HepG2 (cell line): ENCODE results near the gene BAZ1A. TPM values are rescaled to one million over a fixed set of nuclear protein-coding genes. Genes with fewer than 3 reads are reported as not detected.

Source experiments
- BRD4 ChIP-seq: sonication (generic); formaldehyde crosslinking; IDR thresholded peaks from 2 replicates; pipeline ENCODE4 v1.4.0; 2020; ENCODE audit warnings: missing genetic modification reagents
- ERF ChIP-seq: IDR thresholded peaks from 2 replicates; pipeline ENCODE4 v1.6.1; 2018; ENCODE audit warnings: missing biosample characterization, missing genetic modification reagents
- MAZ ChIP-seq, 2 experiments: sonication (generic) in 1 of 2; formaldehyde crosslinking in 1 of 2; IDR thresholded peaks; 2 replicates each; pipeline versions ENCODE4 v1.5.0 to v1.6.1; 2012 to 2020; ENCODE audit warnings: low read depth in 2 of 2, mild to moderate bottlenecking in 2 of 2, borderline replicate concordance in 1 of 2, improper control_type of control experiment in 1 of 2, low read length in 1 of 2, missing genetic modification reagents in 1 of 2, moderate library complexity in 1 of 2
- MNT ChIP-seq: fragments of 450-650 bp; IDR thresholded peaks from 2 replicates; pipeline ENCODE4 v1.6.1; 2016
- PRDM10 ChIP-seq: sonication (generic); formaldehyde crosslinking; IDR thresholded peaks from 2 replicates; pipeline ENCODE4 v1.4.0; 2020; ENCODE audit warnings: low read depth, missing genetic modification reagents
- RFXANK ChIP-seq: IDR thresholded peaks from 2 replicates; pipeline ENCODE4 v1.6.1; 2016
- SMARCC2 ChIP-seq: fragments of 450-650 bp; IDR thresholded peaks from 2 replicates; pipeline ENCODE4 v1.6.1; 2017; ENCODE audit warnings: antibody characterized with exemption, mild to moderate bottlenecking
- SRY ChIP-seq: sonication (generic); formaldehyde crosslinking; IDR thresholded peaks from 2 replicates; pipeline ENCODE4 v1.8.0; 2022; ENCODE audit warnings: mild to moderate bottlenecking, missing genetic modification reagents
- ZBTB25 ChIP-seq: IDR thresholded peaks from 2 replicates; pipeline ENCODE4 v1.6.1; 2018; ENCODE audit warnings: missing genetic modification reagents
- ZFP91 ChIP-seq: sonication (generic); formaldehyde crosslinking; IDR thresholded peaks from 2 replicates; pipeline ENCODE4 v1.9.0; 2022; ENCODE audit warnings: missing genetic modification reagents, mild to moderate bottlenecking, borderline replicate concordance
- ZNF20 ChIP-seq: sonication (generic); formaldehyde crosslinking; IDR thresholded peaks from 2 replicates; pipeline ENCODE4 v1.4.0; 2020; ENCODE audit warnings: mild to moderate bottlenecking, moderate library complexity, missing genetic modification reagents
- ZNF782 ChIP-seq: sonication (generic); formaldehyde crosslinking; IDR thresholded peaks from 2 replicates; pipeline ENCODE4 v1.4.0; 2020; ENCODE audit warnings: missing genetic modification reagents, mild to moderate bottlenecking, borderline replicate concordance
- ZSCAN12 ChIP-seq: sonication (generic); formaldehyde crosslinking; IDR thresholded peaks from 2 replicates; pipeline ENCODE4 v1.9.0; 2021; ENCODE audit warnings: mild to moderate bottlenecking, missing genetic modification reagents
- polyA plus RNA-seq, 8 experiments: library from polyadenylated mRNA; depleted of rRNA in 3 of 8; stranded (reverse) in 7 of 8; unstranded in 1 of 8; fragments of >200 nt; fragmentation: Illumina TruSeq in 4 of 8; extraction: Trizol in 4 of 8; gene quantifications; 2 replicates each; pipeline versions ENCODE4 v1.2.1 to v1.2.3, GENCODE V29; 2011 to 2016; ENCODE audit warnings: low read depth in 4 of 8, missing spikeins in 1 of 8, mixed read lengths in 1 of 8; ENCODE audit not compliant: insufficient read depth in 1 of 8
- total RNA-seq, 5 experiments: library from RNA; depleted of rRNA; stranded (reverse); fragments of >200 nt; fragmentation: Illumina TruSeq; extraction: Trizol; gene quantifications; 2 replicates each; pipeline ENCODE4 v1.2.3, GENCODE V29; 2016; ENCODE audit warnings: low read depth in 1 of 5

BAZ1A gene
- total and polyA plus RNA-seq, 2 of the 13 experiments (the other 11 are each of a cell fraction or from before 2014, with no cell fraction given): 20.9 to 56.8 TPM

GRCh38 chr14:34843011-34843554 is 32.1 kb downstream of the BAZ1A start (continued):
- TF ChIP-seq ZFP91: no peak
- TF ChIP-seq BRD4 (CRISPR knock-in tag): no peak
- no peak for TF ChIP-seq SMARCC2
- TF ChIP-seq SRY (CRISPR knock-in tag): no peak
- no peak for TF ChIP-seq ZBTB25 (CRISPR knock-in tag)
- no peak for TF ChIP-seq PRDM10 (CRISPR knock-in tag)
- TF ChIP-seq RFXANK (CRISPR knock-in tag): no peak
- no peak for TF ChIP-seq ZSCAN12
- TF ChIP-seq ERF (CRISPR knock-in tag): 0 out of 2 replicates have a peak, but pooled peaks have one; percentile 4
- TF ChIP-seq MAZ (IDR thresholded peaks at IDR 0.05; ENCODE audit: borderline replicate concordance, low read depth, low read length): no peak
- TF ChIP-seq MAZ (CRISPR knock-in tag; IDR thresholded peaks at IDR 0.05; ENCODE audit: low read depth): no peak
- no peak for TF ChIP-seq ZNF782 (CRISPR knock-in tag)
- no peak for TF ChIP-seq MNT
- no peak for TF ChIP-seq ZNF20 (CRISPR knock-in tag)
